Panc1 (cell line): ENCODE measurements around the gene EYA2. TPM values are rescaled to one million over a fixed set of nuclear protein-coding genes. Genes with fewer than 3 reads are reported as not detected.

Experiments used
- ATAC-seq: fragments of 200-7000 bp; cut with Tn5 transposase; 2 replicates; pipeline ENCODE4 v1.9.1; 2020; ENCODE audit warnings: mild to moderate bottlenecking, moderate library complexity
- BruUV-seq: library from RNA; stranded (reverse); fragments of 400-500 nt; replicated peaks from 2 replicates; lab custom pipeline; 2021; lab: Mats Ljungman, UMichigan
- CTCF ChIA-PET: fragments of 300-600 bp; sonication (Branson Sonifier 250); formaldehyde crosslinking; loops from one replicate; lab custom pipeline; 2022; ENCODE audit warnings: antibody characterized with exemption; lab: Charles Lee
- POLR2A ChIA-PET: fragments of 300-600 bp; sonication (Branson Sonifier 250); formaldehyde crosslinking; loops from one replicate; lab custom pipeline; 2022; ENCODE audit warnings: antibody characterized with exemption; lab: Charles Lee
- DNase-seq: peaks from one replicate; pipeline ENCODE4 v3.0.0-alpha.2; 2010; ENCODE audit warnings: low read depth, low spot score
- H3K27ac ChIP-seq: 2 replicates; pipeline ENCODE4 v1.5.1; 2011; ENCODE audit warnings: mild to moderate bottlenecking, low read length, inconsistent platforms
- H3K27me3 ChIP-seq: fragments of 200-500 bp; sonication (Bioruptor generic); 2 replicates; pipeline ENCODE4 v1.6.0; 2014; ENCODE audit warnings: low read length, inconsistent platforms; ENCODE audit not compliant: control insufficient read depth, insufficient read depth
- H3K36me3 ChIP-seq: fragments of 200-500 bp; sonication (Bioruptor generic); 2 replicates; pipeline ENCODE4 v1.5.1; 2014; ENCODE audit warnings: inconsistent platforms, mild to moderate bottlenecking, low read length, moderate library complexity; ENCODE audit not compliant: control insufficient read depth, insufficient read depth
- H3K4me1 ChIP-seq: 2 replicates; pipeline ENCODE4 v1.5.1; 2011; ENCODE audit warnings: inconsistent platforms, mild to moderate bottlenecking, low read length, moderate library complexity; ENCODE audit not compliant: control insufficient read depth, insufficient read depth
- H3K4me3 ChIP-seq, 2 experiments: 2 replicates each; pipeline ENCODE4 v1.5.1; 2011 to 2012; ENCODE audit warnings: low read depth in 2 of 2, low read length in 2 of 2, mild to moderate bottlenecking in 2 of 2, inconsistent platforms in 1 of 2, moderate library complexity in 1 of 2
- H3K9me3 ChIP-seq: fragments of 200-500 bp; sonication (Bioruptor generic); 2 replicates; pipeline ENCODE4 v1.5.1; 2014; ENCODE audit warnings: low read depth, mild to moderate bottlenecking, inconsistent platforms, low read length, moderate library complexity; ENCODE audit not compliant: control insufficient read depth, insufficient read depth
- POLR2AphosphoS5 ChIP-seq: IDR thresholded peaks from 2 replicates; pipeline ENCODE4 v1.6.1; 2012; ENCODE audit warnings: mild to moderate bottlenecking, low read depth, low read length, moderate library complexity
- SIN3A ChIP-seq: IDR thresholded peaks from 2 replicates; pipeline ENCODE4 v1.6.1; 2012; ENCODE audit warnings: low read depth, mild to moderate bottlenecking, low read length, moderate library complexity, borderline replicate concordance; ENCODE audit not compliant: insufficient read depth
- TCF7L2 ChIP-seq: IDR thresholded peaks from 2 replicates; pipeline ENCODE4 v1.6.1; 2011; ENCODE audit warnings: mild to moderate bottlenecking, low read depth, low read length, inconsistent platforms
- in situ Hi-C: cut with HindIII; loops from 2 replicates; pipeline ENCODE4 v1.10.0; 2016; ENCODE audit warnings: low sequenced_read_pairs, low pct_unique_long_range_greater_than_20kb
- intact Hi-C: fragments of 100-400 bp; cut with micrococcal nuclease; formaldehyde crosslinking; loops from one replicate; pipeline ENCODE4 v1.10.0; 2022; ENCODE audit not compliant: unreplicated experiment
- total RNA-seq: library from RNA; stranded (reverse); gene quantifications from one replicate; pipeline ENCODE4 v1.2.1, GENCODE V29; 2021; ENCODE audit not compliant: unreplicated experiment
- TF ChIP-seq, protein P1 (sequence below), 2 experiments: IDR thresholded peaks; 2 replicates each; pipeline ENCODE4 v1.6.1; 2011 to 2012; ENCODE audit warnings: low read depth in 2 of 2, control low read depth in 1 of 2, low read length in 1 of 2, mild to moderate bottlenecking in 1 of 2, moderate library complexity in 1 of 2; ENCODE audit not compliant: insufficient read depth in 1 of 2
- TF ChIP-seq, protein P2 (sequence below): fragments of 450-650 bp; IDR thresholded peaks from 2 replicates; pipeline ENCODE4 v1.5.1; 2017; ENCODE audit warnings: mild to moderate bottlenecking

Gene EYA2
- total RNA-seq, 1 experiment from 2014 or later, result 1.9 TPM

DNA sequence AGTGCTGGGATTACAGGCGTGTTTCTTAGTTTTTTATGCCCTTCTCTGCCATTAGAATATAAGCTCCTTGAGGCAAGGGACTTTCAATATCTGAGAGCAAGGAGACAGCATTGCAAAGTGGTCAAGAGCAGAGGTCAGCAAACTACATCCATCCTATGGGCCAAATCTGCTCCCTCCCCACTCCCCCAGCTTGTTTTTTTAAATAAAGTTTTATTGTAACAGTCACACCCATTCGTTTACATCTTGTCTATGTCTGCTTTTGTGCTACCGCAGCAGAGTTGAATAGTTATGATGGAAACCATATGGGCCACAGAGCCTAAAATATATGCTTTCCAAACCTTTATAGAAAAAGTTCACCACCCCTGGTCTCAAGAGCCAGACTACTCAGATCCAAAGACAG, 227.9 kb downstream of the EYA2 start:
- POLR2A ChIA-PET, result no interaction called here
- in situ Hi-C loops, result no loop called here
- Histone ChIP-seq H3K27me3 (no peaks in the 10 kb centered on the region), H3K9me3 (no peaks in the 10 kb centered on the region), H3K27ac (no peak overlapping the region), H3K36me3 (no peaks in the 10 kb centered on the region), H3K4me3 (no peak overlapping the region), H3K4me1 (no peaks in the 10 kb centered on the region)
- TF ChIP-seq, protein P1, sequence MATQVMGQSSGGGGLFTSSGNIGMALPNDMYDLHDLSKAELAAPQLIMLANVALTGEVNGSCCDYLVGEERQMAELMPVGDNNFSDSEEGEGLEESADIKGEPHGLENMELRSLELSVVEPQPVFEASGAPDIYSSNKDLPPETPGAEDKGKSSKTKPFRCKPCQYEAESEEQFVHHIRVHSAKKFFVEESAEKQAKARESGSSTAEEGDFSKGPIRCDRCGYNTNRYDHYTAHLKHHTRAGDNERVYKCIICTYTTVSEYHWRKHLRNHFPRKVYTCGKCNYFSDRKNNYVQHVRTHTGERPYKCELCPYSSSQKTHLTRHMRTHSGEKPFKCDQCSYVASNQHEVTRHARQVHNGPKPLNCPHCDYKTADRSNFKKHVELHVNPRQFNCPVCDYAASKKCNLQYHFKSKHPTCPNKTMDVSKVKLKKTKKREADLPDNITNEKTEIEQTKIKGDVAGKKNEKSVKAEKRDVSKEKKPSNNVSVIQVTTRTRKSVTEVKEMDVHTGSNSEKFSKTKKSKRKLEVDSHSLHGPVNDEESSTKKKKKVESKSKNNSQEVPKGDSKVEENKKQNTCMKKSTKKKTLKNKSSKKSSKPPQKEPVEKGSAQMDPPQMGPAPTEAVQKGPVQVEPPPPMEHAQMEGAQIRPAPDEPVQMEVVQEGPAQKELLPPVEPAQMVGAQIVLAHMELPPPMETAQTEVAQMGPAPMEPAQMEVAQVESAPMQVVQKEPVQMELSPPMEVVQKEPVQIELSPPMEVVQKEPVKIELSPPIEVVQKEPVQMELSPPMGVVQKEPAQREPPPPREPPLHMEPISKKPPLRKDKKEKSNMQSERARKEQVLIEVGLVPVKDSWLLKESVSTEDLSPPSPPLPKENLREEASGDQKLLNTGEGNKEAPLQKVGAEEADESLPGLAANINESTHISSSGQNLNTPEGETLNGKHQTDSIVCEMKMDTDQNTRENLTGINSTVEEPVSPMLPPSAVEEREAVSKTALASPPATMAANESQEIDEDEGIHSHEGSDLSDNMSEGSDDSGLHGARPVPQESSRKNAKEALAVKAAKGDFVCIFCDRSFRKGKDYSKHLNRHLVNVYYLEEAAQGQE (IDR thresholded peaks at IDR 0.05; ENCODE audit: insufficient read depth in 1 of 2, low read depth in 2 of 2, low read length in 1 of 2), result no peak
- no peak for TF ChIP-seq TCF7L2
- no peak for TF ChIP-seq SIN3A
- no peak for TF ChIP-seq POLR2AphosphoS5
- TF ChIP-seq, protein P2, sequence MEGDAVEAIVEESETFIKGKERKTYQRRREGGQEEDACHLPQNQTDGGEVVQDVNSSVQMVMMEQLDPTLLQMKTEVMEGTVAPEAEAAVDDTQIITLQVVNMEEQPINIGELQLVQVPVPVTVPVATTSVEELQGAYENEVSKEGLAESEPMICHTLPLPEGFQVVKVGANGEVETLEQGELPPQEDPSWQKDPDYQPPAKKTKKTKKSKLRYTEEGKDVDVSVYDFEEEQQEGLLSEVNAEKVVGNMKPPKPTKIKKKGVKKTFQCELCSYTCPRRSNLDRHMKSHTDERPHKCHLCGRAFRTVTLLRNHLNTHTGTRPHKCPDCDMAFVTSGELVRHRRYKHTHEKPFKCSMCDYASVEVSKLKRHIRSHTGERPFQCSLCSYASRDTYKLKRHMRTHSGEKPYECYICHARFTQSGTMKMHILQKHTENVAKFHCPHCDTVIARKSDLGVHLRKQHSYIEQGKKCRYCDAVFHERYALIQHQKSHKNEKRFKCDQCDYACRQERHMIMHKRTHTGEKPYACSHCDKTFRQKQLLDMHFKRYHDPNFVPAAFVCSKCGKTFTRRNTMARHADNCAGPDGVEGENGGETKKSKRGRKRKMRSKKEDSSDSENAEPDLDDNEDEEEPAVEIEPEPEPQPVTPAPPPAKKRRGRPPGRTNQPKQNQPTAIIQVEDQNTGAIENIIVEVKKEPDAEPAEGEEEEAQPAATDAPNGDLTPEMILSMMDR, result no peak
- intact Hi-C loops, result no loop called here
- DNase-seq (no peak), ATAC-seq (no peak)
- no TSS peak for BruUV-seq
- CTCF ChIA-PET, result no interaction called here

DNA sequence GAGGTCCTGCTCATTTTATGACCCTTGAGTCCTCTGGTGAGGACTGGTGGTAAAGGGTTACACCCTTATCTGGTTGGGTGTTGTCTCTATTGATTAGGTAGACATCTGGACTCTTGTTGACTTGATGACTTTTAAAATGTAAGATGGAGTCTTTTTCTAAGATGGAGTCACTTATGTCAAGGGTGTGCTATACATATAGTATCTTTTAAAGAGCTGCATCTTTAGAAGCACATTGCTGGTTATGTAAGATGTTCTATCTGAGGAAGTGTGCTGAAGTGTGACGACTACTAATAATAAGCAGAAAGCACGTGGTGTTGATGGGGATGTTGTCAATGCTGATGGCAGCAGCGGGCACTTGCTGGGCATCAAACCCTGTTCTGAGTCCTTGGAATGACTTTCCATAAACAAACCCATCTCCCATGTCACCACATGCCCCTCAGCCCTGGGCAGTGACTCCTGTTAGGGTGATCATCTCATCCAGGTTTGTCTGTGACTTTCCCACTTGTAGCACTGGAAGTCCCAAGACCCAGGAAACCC, 229.6 kb downstream of the EYA2 start:
- in situ Hi-C loops, result no loop called here
- TF ChIP-seq, protein P1 (IDR thresholded peaks at IDR 0.05; ENCODE audit: insufficient read depth in 1 of 2, low read depth in 2 of 2, low read length in 1 of 2), result no peak
- no peak for TF ChIP-seq TCF7L2
- TF ChIP-seq SIN3A, result no peak
- no peak for TF ChIP-seq POLR2AphosphoS5
- TF ChIP-seq, protein P2, result no peak
- ChIA-PET CTCF (no interaction called here), POLR2A (no interaction called here)
- no TSS peak for BruUV-seq
- Histone ChIP-seq H3K27ac (no peak overlapping the region), H3K27me3 (no peaks in the 10 kb centered on the region), H3K36me3 (no peaks in the 10 kb centered on the region), H3K4me1 (no peaks in the 10 kb centered on the region), H3K9me3 (no peaks in the 10 kb centered on the region), H3K4me3 (no peak overlapping the region)
- no peak for ATAC-seq
- DNase-seq, result no peak
- intact Hi-C loops, result no loop called here
